Measurements from ENCODE around the gene KRTAP25-1. TPM values are rescaled to one million over a fixed set of nuclear protein-coding genes. Genes with fewer than 3 reads are reported as not detected.

Gene KRTAP25-1
- total RNA-seq, 1 experiment from 2014 or later, result not detected

DNA sequence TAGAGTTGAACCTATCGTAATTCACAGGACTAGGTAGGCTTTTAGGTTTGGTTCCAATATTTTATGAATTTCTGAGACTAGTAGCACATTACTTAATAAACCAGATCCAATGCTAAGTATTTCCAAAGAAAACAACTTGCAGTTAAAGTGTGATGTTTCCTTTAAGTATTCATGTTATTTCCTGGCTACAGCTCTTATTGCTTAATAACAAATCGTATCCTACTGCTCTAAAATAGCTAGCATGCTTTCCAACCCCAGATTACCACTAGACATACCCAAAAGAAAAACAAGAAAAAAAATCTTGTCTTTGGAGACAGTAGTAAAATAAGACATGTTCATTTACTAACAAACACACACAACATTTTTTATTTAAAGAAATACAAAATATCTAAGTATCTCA, 47.3 kb upstream of the KRTAP25-1 start:
- Mint-ChIP-seq H3K4me3 (ENCODE audit: unreplicated experiment) (no peak overlapping the region), H3K4me1 (ENCODE audit: insufficient read depth, unreplicated experiment) (peaks cover 25% of the 10 kb centered on the region), H3K27ac (ENCODE audit: low read depth, unreplicated experiment) (no peak overlapping the region), H3K36me3 (ENCODE audit: insufficient read depth, unreplicated experiment) (no peaks in the 10 kb centered on the region), H3K9me3 (ENCODE audit: unreplicated experiment) (no peaks in the 10 kb centered on the region), H3K27me3 (ENCODE audit: insufficient read depth, unreplicated experiment) (no peaks in the 10 kb centered on the region)
- no TSS peak for BruUV-seq (replicated peaks)
- ChIA-PET POLR2A (interaction anchor here (0.6 kb wide), 1 partner anchor 8 kb away, joined by 3 read pairs; no protein-coding TSS in a partner anchor), CTCF (no interaction called here)
- DNase-seq (ENCODE audit: unreplicated experiment), result peak; percentile 16
- intact Hi-C loops (cut with micrococcal nuclease), result no loop called here
- TF ChIP-seq, protein P1, sequence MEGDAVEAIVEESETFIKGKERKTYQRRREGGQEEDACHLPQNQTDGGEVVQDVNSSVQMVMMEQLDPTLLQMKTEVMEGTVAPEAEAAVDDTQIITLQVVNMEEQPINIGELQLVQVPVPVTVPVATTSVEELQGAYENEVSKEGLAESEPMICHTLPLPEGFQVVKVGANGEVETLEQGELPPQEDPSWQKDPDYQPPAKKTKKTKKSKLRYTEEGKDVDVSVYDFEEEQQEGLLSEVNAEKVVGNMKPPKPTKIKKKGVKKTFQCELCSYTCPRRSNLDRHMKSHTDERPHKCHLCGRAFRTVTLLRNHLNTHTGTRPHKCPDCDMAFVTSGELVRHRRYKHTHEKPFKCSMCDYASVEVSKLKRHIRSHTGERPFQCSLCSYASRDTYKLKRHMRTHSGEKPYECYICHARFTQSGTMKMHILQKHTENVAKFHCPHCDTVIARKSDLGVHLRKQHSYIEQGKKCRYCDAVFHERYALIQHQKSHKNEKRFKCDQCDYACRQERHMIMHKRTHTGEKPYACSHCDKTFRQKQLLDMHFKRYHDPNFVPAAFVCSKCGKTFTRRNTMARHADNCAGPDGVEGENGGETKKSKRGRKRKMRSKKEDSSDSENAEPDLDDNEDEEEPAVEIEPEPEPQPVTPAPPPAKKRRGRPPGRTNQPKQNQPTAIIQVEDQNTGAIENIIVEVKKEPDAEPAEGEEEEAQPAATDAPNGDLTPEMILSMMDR (IDR thresholded peaks at IDR 0.05; ENCODE audit: unreplicated experiment), result no peak

DNA sequence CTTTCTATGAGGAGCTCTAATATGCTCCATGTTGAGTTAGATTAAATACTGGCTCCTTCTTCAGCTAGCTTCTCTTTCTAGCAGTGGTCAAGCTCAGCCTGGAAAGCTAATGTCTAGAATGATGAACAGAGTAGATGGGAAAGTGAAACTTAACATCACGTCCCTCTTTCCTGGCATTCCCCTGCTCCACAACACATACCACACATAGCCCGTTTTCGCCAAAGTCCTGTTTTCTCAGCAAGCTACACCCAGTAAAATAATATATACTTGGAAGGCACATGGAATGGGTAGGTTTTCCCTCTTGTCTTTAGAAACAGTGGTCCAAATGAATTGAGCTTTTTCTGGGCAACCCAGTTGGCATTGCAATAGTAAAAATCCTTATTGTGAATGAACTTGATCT, 44.4 kb upstream of the KRTAP25-1 start:
- Mint-ChIP-seq H3K27me3 (ENCODE audit: insufficient read depth, unreplicated experiment) (no peaks in the 10 kb centered on the region), H3K4me3 (ENCODE audit: unreplicated experiment) (no peak overlapping the region), H3K27ac (ENCODE audit: low read depth, unreplicated experiment) (no peak overlapping the region), H3K36me3 (ENCODE audit: insufficient read depth, unreplicated experiment) (no peaks in the 10 kb centered on the region), H3K4me1 (ENCODE audit: insufficient read depth, unreplicated experiment) (peaks cover 28% of the 10 kb centered on the region), H3K9me3 (ENCODE audit: unreplicated experiment) (no peaks in the 10 kb centered on the region)
- no peak for DNase-seq (ENCODE audit: unreplicated experiment)
- CTCF ChIA-PET, result interaction anchor here (0.6 kb wide), 2 partner anchors 21 to 143 kb away, joined by 3 read pairs; no protein-coding TSS in a partner anchor
- intact Hi-C loops (cut with micrococcal nuclease), result no loop called here
- no TSS peak for BruUV-seq (replicated peaks)
- TF ChIP-seq, protein P1 (IDR thresholded peaks at IDR 0.05; ENCODE audit: unreplicated experiment), result no peak
- POLR2A ChIA-PET, result no interaction called here

DNA sequence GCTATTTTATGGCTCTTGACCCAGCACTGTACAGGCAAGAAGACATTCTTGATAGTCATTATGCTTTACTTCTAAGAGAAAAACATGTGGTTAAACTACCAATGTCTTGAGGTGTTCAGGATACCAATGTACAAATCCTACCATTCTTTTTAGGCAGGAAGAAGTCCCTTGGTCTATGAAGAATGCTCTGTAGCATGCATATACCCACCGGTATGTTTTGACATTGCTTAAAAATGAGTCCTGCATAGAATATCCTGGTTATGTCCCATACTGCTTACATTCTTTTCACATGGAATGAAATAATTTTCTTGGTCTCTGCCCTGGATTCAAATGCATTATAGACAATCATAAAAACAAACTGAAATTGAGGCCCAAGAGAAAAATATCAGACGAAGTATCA, 43.4 kb upstream of the KRTAP25-1 start:
- ChIA-PET POLR2A (no interaction called here), CTCF (interaction anchor here (0.6 to 2.2 kb wide), 2 partner anchors 9 to 282 kb away, joined by 3 to 6 read pairs; no protein-coding TSS in a partner anchor)
- intact Hi-C loops (cut with micrococcal nuclease), result no loop called here
- H3K27me3 Mint-ChIP-seq (ENCODE audit: insufficient read depth, unreplicated experiment), result no peaks in the 10 kb centered on the region
- TF ChIP-seq, protein P1 (IDR thresholded peaks at IDR 0.05; ENCODE audit: unreplicated experiment), result no peak
- no peaks in the 10 kb centered on the region for H3K9me3 Mint-ChIP-seq (ENCODE audit: unreplicated experiment)
- no peak overlapping the region for H3K27ac Mint-ChIP-seq (ENCODE audit: low read depth, unreplicated experiment)
- no peak for DNase-seq (ENCODE audit: unreplicated experiment)
- peaks cover 21% of the 10 kb centered on the region for H3K4me1 Mint-ChIP-seq (ENCODE audit: insufficient read depth, unreplicated experiment)
- H3K36me3 Mint-ChIP-seq (ENCODE audit: insufficient read depth, unreplicated experiment), result no peaks in the 10 kb centered on the region
- no TSS peak for BruUV-seq (replicated peaks)
- no peak overlapping the region for H3K4me3 Mint-ChIP-seq (ENCODE audit: unreplicated experiment)

DNA sequence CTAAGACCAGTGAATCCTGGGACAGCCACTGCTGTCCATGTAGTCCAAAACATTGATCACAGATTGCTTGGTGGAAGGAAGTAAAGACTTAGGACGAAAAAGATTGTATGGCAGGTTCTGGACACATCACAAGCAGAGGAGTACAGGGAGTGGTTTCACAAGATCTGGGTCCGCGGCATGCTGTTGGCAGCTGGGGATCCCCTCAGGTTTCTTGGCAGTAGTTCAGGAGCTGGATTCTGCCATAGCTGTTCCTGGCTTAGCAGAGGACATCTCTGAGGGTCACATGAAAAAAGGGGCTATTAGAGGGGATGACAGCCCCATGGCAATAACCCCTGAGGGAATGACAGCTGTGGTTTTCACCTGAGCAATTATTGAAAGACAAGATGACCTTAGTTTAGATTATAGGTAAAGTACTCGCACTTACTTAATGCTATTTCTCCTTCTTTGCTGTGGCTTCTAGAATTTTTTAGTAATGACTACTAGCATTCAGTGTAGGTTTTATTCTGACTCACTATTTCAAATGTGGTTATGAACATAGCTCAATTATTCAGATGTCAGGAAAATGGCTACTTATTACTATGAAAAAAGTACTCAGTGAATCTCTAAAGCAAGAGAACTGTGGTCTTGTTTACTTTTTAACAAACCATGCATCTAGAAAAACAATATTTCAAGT, 40.0 kb upstream of the KRTAP25-1 start:
- Mint-ChIP-seq H3K4me1 (ENCODE audit: insufficient read depth, unreplicated experiment) (peaks cover 8% of the 10 kb centered on the region), H3K27ac (ENCODE audit: low read depth, unreplicated experiment) (no peak overlapping the region), H3K36me3 (ENCODE audit: insufficient read depth, unreplicated experiment) (no peaks in the 10 kb centered on the region), H3K4me3 (ENCODE audit: unreplicated experiment) (peak overlapping the region; percentile 48), H3K27me3 (ENCODE audit: insufficient read depth, unreplicated experiment) (peaks cover 7% of the 10 kb centered on the region), H3K9me3 (ENCODE audit: unreplicated experiment) (no peaks in the 10 kb centered on the region)
- TF ChIP-seq, protein P1 (IDR thresholded peaks at IDR 0.05; ENCODE audit: unreplicated experiment), result no peak
- intact Hi-C loops (cut with micrococcal nuclease), result no loop called here
- no TSS peak for BruUV-seq (replicated peaks)
- ChIA-PET CTCF (interaction anchor here (0.6 to 2.3 kb wide), 8 partner anchors 11 to 853 kb away, joined by 3 to 16 read pairs (median 4); no protein-coding TSS in a partner anchor), POLR2A (no interaction called here)
- DNase-seq (ENCODE audit: unreplicated experiment), result peak; percentile 47

Data from MCF 10A (cell line).